ENCODE measurements around the gene OVCH2. TPM values are rescaled to one million over a fixed set of nuclear protein-coding genes. Genes with fewer than 3 reads are reported as not detected.

The OVCH2 gene
- total RNA-seq, 1 donor from 2014 or later, result not detected

DNA sequence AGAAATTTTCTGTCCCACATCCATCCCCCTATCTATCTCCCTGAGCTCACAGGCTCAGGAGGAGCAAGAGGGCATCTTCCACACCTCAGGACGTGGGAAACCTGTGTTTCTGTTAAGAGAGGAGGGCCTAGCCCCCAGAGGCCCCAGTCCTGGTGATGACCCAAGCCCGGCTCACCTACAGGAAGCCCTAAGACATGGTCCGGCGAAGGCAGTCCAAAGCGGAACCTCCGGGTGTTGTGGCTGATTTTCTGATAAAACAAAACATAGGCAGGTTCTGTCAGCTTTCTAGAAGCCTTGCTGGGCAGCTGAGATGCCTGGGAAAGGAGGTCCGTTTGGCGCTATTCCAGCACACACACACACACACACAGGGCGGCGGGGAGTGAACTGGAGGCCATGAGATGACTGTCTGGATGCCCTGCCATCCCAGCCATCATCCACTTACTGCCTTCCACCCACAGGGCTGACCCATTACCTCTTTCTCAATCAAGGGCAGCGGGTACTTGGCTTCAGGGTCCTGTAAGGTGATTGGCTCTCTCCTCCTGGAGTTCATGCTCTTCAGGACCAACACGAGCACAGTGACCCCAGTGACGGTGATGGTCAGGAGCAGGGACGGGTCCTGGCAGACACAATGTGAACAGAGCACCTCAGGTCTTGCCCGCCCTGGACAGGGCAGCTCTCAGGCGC is 33.9 kb downstream of the OVCH2 start:
- no peaks in the 10 kb centered on the region for H3K27me3 Mint-ChIP-seq (ENCODE audit: unreplicated experiment)
- H3K27ac Mint-ChIP-seq (ENCODE audit: unreplicated experiment), result peak overlapping the region; percentile 70
- DNase-seq (ENCODE audit: extremely low spot score, unreplicated experiment), result no peak
- peaks cover 47% of the 10 kb centered on the region for H3K4me1 Mint-ChIP-seq (ENCODE audit: unreplicated experiment)
- H3K9me3 Mint-ChIP-seq (ENCODE audit: unreplicated experiment), result no peaks in the 10 kb centered on the region
- H3K4me3 Mint-ChIP-seq (ENCODE audit: unreplicated experiment), result peak overlapping the region; percentile 65
- TF ChIP-seq, protein P1, sequence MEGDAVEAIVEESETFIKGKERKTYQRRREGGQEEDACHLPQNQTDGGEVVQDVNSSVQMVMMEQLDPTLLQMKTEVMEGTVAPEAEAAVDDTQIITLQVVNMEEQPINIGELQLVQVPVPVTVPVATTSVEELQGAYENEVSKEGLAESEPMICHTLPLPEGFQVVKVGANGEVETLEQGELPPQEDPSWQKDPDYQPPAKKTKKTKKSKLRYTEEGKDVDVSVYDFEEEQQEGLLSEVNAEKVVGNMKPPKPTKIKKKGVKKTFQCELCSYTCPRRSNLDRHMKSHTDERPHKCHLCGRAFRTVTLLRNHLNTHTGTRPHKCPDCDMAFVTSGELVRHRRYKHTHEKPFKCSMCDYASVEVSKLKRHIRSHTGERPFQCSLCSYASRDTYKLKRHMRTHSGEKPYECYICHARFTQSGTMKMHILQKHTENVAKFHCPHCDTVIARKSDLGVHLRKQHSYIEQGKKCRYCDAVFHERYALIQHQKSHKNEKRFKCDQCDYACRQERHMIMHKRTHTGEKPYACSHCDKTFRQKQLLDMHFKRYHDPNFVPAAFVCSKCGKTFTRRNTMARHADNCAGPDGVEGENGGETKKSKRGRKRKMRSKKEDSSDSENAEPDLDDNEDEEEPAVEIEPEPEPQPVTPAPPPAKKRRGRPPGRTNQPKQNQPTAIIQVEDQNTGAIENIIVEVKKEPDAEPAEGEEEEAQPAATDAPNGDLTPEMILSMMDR (IDR thresholded peaks at IDR 0.05), result no peak
- H3K36me3 Mint-ChIP-seq (ENCODE audit: unreplicated experiment), result peaks cover 5% of the 10 kb centered on the region

DNA sequence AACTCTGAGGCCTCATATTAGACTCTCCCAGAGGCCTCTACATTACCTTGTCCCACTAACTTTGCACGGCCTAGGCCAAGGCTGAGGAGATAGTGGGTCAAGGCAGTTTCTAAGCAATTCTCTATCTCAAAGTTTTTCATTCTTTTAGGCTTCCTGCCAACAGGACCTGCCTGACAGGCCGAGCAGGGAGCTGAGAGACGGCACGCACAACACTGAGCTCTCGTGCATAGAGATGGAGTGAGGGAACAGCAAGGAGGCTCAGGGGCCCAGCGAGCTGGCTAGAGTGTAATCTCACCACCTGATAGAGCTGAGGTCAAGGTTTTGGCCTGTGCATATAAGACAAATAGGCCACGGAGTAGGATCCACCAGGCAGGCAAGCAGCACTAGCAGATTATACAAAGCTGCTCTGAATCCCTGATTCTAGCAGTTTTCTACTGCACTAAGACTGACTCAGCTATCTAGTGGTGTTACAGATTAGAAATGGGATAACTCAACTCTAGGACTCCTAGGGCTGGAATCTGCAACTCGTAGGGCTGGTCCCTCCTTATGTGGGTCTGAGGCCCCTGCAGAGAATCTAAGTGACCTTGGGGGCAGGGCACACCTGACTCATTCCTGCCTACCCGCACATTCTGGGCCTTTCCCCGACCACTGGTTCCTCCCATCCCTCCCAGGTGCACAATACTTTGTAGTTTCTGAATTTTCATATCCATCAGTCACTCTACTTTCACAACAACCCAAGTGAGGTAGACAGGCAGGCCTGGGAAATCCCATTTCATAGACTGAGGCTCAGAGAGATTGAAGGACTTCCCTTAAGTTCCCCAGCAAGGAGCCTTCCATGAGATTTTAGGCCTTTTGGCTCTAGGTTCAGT is 34.7 kb downstream of the OVCH2 start:
- no peak overlapping the region for H3K4me3 Mint-ChIP-seq (ENCODE audit: unreplicated experiment)

DNA sequence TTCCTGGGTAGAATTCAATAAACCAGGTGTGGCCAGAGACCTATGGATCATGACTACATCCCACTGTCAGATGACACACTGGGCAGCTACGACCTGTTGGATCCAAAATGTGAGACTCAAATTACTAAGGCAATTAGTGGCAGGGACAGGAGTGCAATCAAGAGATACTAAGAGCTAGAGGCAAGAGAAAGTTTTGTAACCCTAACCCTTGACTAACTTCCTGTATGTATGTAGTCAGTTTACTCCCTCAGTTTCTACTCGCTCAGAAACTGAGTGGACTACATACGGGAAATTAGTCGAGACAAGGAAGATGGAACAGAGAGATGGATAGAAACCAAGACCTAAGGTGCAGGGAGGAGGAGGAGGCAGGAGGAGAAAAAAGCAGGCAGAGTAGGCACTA is 35.6 kb downstream of the OVCH2 start:
- no peak for DNase-seq (ENCODE audit: extremely low spot score, unreplicated experiment)
- H3K9me3 Mint-ChIP-seq (ENCODE audit: unreplicated experiment), result no peaks in the 10 kb centered on the region
- TF ChIP-seq, protein P1 (IDR thresholded peaks at IDR 0.05), result no peak
- H3K27ac Mint-ChIP-seq (ENCODE audit: unreplicated experiment), result no peak overlapping the region
- peaks cover 44% of the 10 kb centered on the region for H3K4me1 Mint-ChIP-seq (ENCODE audit: unreplicated experiment)
- peaks cover 6% of the 10 kb centered on the region for H3K36me3 Mint-ChIP-seq (ENCODE audit: unreplicated experiment)
- H3K4me3 Mint-ChIP-seq (ENCODE audit: unreplicated experiment), result no peak overlapping the region
- no peaks in the 10 kb centered on the region for H3K27me3 Mint-ChIP-seq (ENCODE audit: unreplicated experiment)

More for the DNA sequence above, 34.7 kb downstream of the OVCH2 start:
- Mint-ChIP-seq H3K27me3 (ENCODE audit: unreplicated experiment) (no peaks in the 10 kb centered on the region), H3K27ac (ENCODE audit: unreplicated experiment) (no peak overlapping the region), H3K4me1 (ENCODE audit: unreplicated experiment) (peaks cover 46% of the 10 kb centered on the region), H3K36me3 (ENCODE audit: unreplicated experiment) (peaks cover 5% of the 10 kb centered on the region), H3K9me3 (ENCODE audit: unreplicated experiment) (no peaks in the 10 kb centered on the region)
- TF ChIP-seq, protein P1 (IDR thresholded peaks at IDR 0.05), result no peak
- peak; percentile 73 for DNase-seq (ENCODE audit: extremely low spot score, unreplicated experiment)

DNA sequence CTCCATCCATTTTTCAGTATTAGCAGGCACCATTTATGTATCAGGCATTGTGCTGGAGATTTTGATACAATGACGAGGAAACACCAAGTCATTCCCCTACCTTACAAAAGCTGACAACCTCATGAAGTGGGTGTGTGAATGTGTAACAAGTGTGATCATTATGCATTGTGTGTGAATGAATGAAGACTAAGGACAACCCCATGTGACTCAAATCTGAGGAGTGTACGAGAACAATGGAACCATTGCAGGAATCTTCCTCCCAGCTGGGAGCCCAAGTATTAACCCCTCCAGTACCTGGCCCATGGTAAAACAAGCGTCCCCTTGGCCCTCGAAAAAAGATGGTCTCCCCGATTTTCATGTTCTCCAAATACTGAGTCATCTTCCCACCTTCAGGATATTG is 37.4 kb downstream of the OVCH2 start:
- Mint-ChIP-seq H3K4me3 (ENCODE audit: unreplicated experiment) (no peak overlapping the region), H3K4me1 (ENCODE audit: unreplicated experiment) (peaks cover 49% of the 10 kb centered on the region), H3K27ac (ENCODE audit: unreplicated experiment) (no peak overlapping the region), H3K9me3 (ENCODE audit: unreplicated experiment) (no peaks in the 10 kb centered on the region), H3K27me3 (ENCODE audit: unreplicated experiment) (no peaks in the 10 kb centered on the region), H3K36me3 (ENCODE audit: unreplicated experiment) (peaks cover 14% of the 10 kb centered on the region)
- TF ChIP-seq, protein P1 (IDR thresholded peaks at IDR 0.05), result no peak
- no peak for DNase-seq (ENCODE audit: extremely low spot score, unreplicated experiment)

DNA sequence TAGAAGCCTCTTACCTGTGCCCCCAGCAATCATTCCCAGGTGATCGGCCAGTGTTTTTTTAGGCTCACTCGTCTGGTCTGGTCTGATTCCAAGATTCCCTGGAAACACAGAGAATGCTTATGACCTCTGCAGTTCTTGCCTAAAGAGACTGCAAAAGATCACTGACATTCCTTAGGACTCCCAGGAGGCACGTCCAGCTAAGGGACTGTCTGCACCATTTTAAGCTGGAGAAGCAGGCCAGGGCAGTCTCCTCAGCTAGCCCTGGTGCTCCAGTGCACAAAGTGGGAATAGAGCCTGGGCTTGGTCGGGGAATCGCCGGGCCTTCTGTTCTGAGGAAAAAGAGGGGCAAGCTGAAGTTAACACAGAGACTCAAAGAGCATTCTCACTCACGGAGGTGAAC is 37.8 kb downstream of the OVCH2 start:
- Mint-ChIP-seq H3K9me3 (ENCODE audit: unreplicated experiment) (no peaks in the 10 kb centered on the region), H3K4me3 (ENCODE audit: unreplicated experiment) (no peak overlapping the region), H3K27ac (ENCODE audit: unreplicated experiment) (no peak overlapping the region), H3K4me1 (ENCODE audit: unreplicated experiment) (peaks cover 49% of the 10 kb centered on the region), H3K36me3 (ENCODE audit: unreplicated experiment) (peaks cover 15% of the 10 kb centered on the region), H3K27me3 (ENCODE audit: unreplicated experiment) (no peaks in the 10 kb centered on the region)
- TF ChIP-seq, protein P1 (IDR thresholded peaks at IDR 0.05), result no peak
- peak; percentile 56 for DNase-seq (ENCODE audit: extremely low spot score, unreplicated experiment)
